HEK293 (cell line): ENCODE measurements around the gene MARCOL.

Experiments used
- CTCF ChIA-PET: fragments of 350-600 bp; formaldehyde crosslinking; extraction: SDS; loops from one replicate; lab custom pipeline; 2021; ENCODE audit warnings: antibody characterized with exemption; lab: Yijun Ruan, JAX
- POLR2A ChIA-PET: fragments of 300-600 bp; formaldehyde crosslinking; extraction: SDS; loops from one replicate; lab custom pipeline; 2020; ENCODE audit warnings: antibody characterized with exemption, inconsistent platforms; lab: Yijun Ruan, JAX
- H3K27ac ChIP-seq: fragments of 200-500 bp; sonication (Bioruptor generic); 2 replicates; pipeline ENCODE4 v1.5.1; 2014; ENCODE audit warnings: low read depth, low read length, control low read depth, inconsistent platforms; ENCODE audit errors: extremely low read depth
- H3K36me3 ChIP-seq, 2 experiments: fragments of 200-500 bp in 1 of 2; sonication (Bioruptor generic) in 1 of 2; 1 replicate in 1 of 2; 2 replicates in 1 of 2; pipeline ENCODE4 v1.5.1; 2014 to 2017; ENCODE audit warnings: inconsistent platforms in 2 of 2, low read length in 2 of 2; ENCODE audit not compliant: control insufficient read depth in 2 of 2, insufficient read depth in 1 of 2
- H3K4me1 ChIP-seq: fragments of 200-500 bp; sonication (Bioruptor generic); 2 replicates; pipeline ENCODE4 v1.5.1; 2014; ENCODE audit warnings: mild to moderate bottlenecking, low read length, inconsistent platforms; ENCODE audit not compliant: control insufficient read depth, insufficient read depth
- H3K4me3 ChIP-seq: 2 replicates; pipeline ENCODE4 v1.5.1; 2011; ENCODE audit warnings: low read depth, mild to moderate bottlenecking, control low read depth, low read length, moderate library complexity
- H3K9me3 ChIP-seq: fragments of 200-500 bp; sonication (Bioruptor generic); 2 replicates; pipeline ENCODE4 v1.5.1; 2014; ENCODE audit warnings: low read depth, low read length, inconsistent platforms; ENCODE audit not compliant: control insufficient read depth, insufficient read depth
- KLF1 ChIP-seq: fragments of 450-650 bp; formaldehyde crosslinking; IDR thresholded peaks from 2 replicates; pipeline ENCODE4 v1.5.1; 2016; ENCODE audit warnings: missing biosample characterization, missing genetic modification characterization
- MZF1 ChIP-seq: fragments of 450-650 bp; formaldehyde crosslinking; IDR thresholded peaks from 2 replicates; pipeline ENCODE4 v1.5.1; 2017; ENCODE audit warnings: missing biosample characterization, missing genetic modification characterization, borderline replicate concordance
- OVOL3 ChIP-seq: fragments of 450-650 bp; formaldehyde crosslinking; IDR thresholded peaks from 2 replicates; pipeline ENCODE4 v1.5.1; 2016; ENCODE audit warnings: missing biosample characterization, missing genetic modification characterization
- ZBTB8A ChIP-seq: fragments of 450-650 bp; formaldehyde crosslinking; IDR thresholded peaks from 2 replicates; pipeline ENCODE4 v1.5.1; 2016; ENCODE audit warnings: missing biosample characterization, missing genetic modification characterization
- ZEB2 ChIP-seq: fragments of 450-650 bp; formaldehyde crosslinking; IDR thresholded peaks from 2 replicates; pipeline ENCODE4 v1.5.1; 2016; ENCODE audit warnings: missing biosample characterization, missing genetic modification characterization
- ZFHX2 ChIP-seq: fragments of 450-650 bp; formaldehyde crosslinking; conservative IDR thresholded peaks from 2 replicates; pipeline ENCODE4 v1.5.1; 2016; ENCODE audit warnings: missing biosample characterization, missing genetic modification characterization
- ZFP41 ChIP-seq: fragments of 450-650 bp; formaldehyde crosslinking; IDR thresholded peaks from 2 replicates; pipeline ENCODE4 v1.5.1; 2016; ENCODE audit warnings: missing biosample characterization, missing genetic modification characterization, borderline replicate concordance
- ZNF146 ChIP-seq: fragments of 450-650 bp; formaldehyde crosslinking; IDR thresholded peaks from 2 replicates; pipeline ENCODE4 v1.5.1; 2016; ENCODE audit warnings: missing biosample characterization, missing genetic modification characterization
- ZNF214 ChIP-seq: fragments of 450-650 bp; formaldehyde crosslinking; IDR thresholded peaks from 2 replicates; pipeline ENCODE4 v1.5.1; 2017; ENCODE audit warnings: missing biosample characterization, mild to moderate bottlenecking, missing genetic modification characterization, borderline replicate concordance
- ZNF292 ChIP-seq: fragments of 450-650 bp; formaldehyde crosslinking; IDR thresholded peaks from 2 replicates; pipeline ENCODE4 v1.5.1; 2016; ENCODE audit warnings: low read depth, missing biosample characterization, missing genetic modification characterization, borderline replicate concordance
- ZNF354C ChIP-seq: fragments of 450-650 bp; formaldehyde crosslinking; IDR thresholded peaks from 2 replicates; pipeline ENCODE4 v1.5.1; 2016; ENCODE audit warnings: missing biosample characterization, missing genetic modification characterization, low read depth, borderline replicate concordance
- ZNF37A ChIP-seq: fragments of 450-650 bp; IDR thresholded peaks from 2 replicates; pipeline ENCODE4 v1.5.1; 2018; ENCODE audit warnings: missing biosample characterization, missing genetic modification characterization
- ZNF529 ChIP-seq: fragments of 450-650 bp; formaldehyde crosslinking; IDR thresholded peaks from 2 replicates; pipeline ENCODE4 v1.5.1; 2017; ENCODE audit warnings: missing genetic modification characterization, missing biosample characterization; ENCODE audit not compliant: insufficient replicate concordance
- ZNF549 ChIP-seq: fragments of 450-650 bp; IDR thresholded peaks from 2 replicates; pipeline ENCODE4 v1.5.1; 2018; ENCODE audit warnings: missing biosample characterization, missing genetic modification characterization, mild to moderate bottlenecking, inconsistent platforms, moderate library complexity
- ZNF571 ChIP-seq: fragments of 450-650 bp; formaldehyde crosslinking; IDR thresholded peaks from 2 replicates; pipeline ENCODE4 v1.5.0; 2017; ENCODE audit warnings: missing biosample characterization, missing genetic modification characterization
- ZNF610 ChIP-seq: fragments of 450-650 bp; formaldehyde crosslinking; IDR thresholded peaks from 2 replicates; pipeline ENCODE4 v1.5.1; 2016; ENCODE audit warnings: missing biosample characterization, missing genetic modification characterization, borderline replicate concordance
- ZNF623 ChIP-seq: fragments of 450-650 bp; formaldehyde crosslinking; IDR thresholded peaks from 2 replicates; pipeline ENCODE4 v1.5.1; 2016; ENCODE audit warnings: missing biosample characterization, missing genetic modification characterization
- ZNF830 ChIP-seq: fragments of 450-650 bp; IDR thresholded peaks from 2 replicates; pipeline ENCODE4 v1.5.0; 2018; ENCODE audit warnings: missing biosample characterization, missing genetic modification characterization, low read depth, mild to moderate bottlenecking, moderate library complexity
- TF ChIP-seq, protein P1 (sequence below): fragments of 450-650 bp; formaldehyde crosslinking; IDR thresholded peaks from 2 replicates; pipeline ENCODE4 v1.5.1; 2016; ENCODE audit warnings: missing biosample characterization, missing genetic modification characterization
- TF ChIP-seq, protein P2 (sequence below): fragments of 450-650 bp; formaldehyde crosslinking; IDR thresholded peaks from 2 replicates; pipeline ENCODE4 v1.5.1; 2016; ENCODE audit warnings: missing biosample characterization, missing genetic modification characterization, low read depth
- TF ChIP-seq, protein P3 (sequence below): fragments of 450-650 bp; formaldehyde crosslinking; IDR thresholded peaks from 2 replicates; pipeline ENCODE4 v1.5.1; 2016; ENCODE audit warnings: missing biosample characterization, missing genetic modification characterization
- TF ChIP-seq, protein P4 (sequence below): fragments of 450-650 bp; formaldehyde crosslinking; IDR thresholded peaks from 2 replicates; pipeline ENCODE4 v1.5.1; 2016; ENCODE audit warnings: missing biosample characterization, missing genetic modification characterization

Gene MARCOL

DNA sequence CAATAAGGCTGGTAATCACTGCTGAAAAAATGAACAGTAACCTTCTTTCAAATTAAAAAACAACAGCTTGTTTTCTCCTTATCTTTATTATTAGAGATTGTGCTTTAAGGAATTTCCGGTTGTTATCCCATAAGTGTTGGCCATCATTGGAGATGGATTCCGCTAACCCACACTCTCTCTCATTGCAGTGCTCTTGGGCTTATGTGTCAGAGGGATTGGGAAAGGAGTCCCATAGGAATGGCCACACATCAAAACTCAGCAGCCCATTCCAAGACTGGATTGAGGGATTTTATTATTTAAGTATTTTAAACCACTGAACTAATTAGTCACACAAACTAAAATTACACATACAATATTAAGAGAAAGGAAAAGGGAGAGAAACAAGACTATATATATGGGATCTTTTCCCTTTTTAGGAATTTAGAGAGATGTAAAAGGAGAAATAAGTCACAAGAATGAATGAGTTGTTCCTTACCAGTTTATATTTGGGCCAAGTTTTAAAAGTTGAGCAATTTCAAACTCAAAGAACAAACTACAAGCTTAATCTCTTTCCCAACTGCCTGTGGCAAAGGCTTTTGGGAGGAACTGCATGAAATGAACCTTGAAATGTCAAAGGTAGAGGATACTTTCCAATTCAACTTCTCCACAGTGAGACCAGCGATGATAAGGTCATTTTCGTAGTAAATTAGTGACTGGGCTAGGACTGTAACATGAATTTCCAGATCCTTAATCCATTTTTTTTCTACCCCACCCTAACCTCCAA lies 33.1 kb upstream of the MARCOL start:
- POLR2A ChIA-PET = no interaction called here
- H3K4me1 ChIP-seq = no peaks in the 10 kb centered on the region
- CTCF ChIA-PET = interaction anchor here (0.5 kb wide), 1 partner anchor 165 kb away, joined by 5 read pairs; no protein-coding TSS in a partner anchor
- TF ChIP-seq ZFHX2 (tag by site-specific recombination) (no peak), ZEB2 (tag by site-specific recombination) (no peak)
- no peaks in the 10 kb centered on the region for H3K9me3 ChIP-seq
- H3K4me3 ChIP-seq = no peak overlapping the region
- H3K36me3 ChIP-seq = no peaks in the 10 kb centered on the region
- H3K27ac ChIP-seq = no peak overlapping the region

DNA sequence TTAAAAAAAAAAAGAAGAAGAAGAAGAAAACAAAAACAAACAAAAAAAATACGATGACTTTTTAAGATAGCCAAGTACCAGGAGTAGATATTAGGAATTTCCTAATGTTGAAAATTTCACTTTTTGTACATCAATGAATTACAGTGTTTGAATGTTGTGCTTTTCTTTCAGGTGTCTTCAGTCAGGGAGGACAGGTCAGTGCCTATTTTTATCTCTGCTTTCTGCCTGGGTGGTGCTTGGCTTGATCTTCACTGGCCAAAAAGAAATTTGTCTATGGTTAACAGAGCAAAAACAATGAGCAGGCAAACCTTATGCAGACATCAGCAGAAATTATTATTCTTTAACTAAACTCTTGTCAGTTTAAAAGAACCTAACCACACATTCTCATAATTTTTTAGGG lies 32.5 kb upstream of the MARCOL start:
- no peaks in the 10 kb centered on the region for H3K36me3 ChIP-seq
- H3K27ac ChIP-seq = no peak overlapping the region
- TF ChIP-seq ZNF623 (tag by site-specific recombination) (no peak), ZNF549 (tag by site-specific recombination) (no peak), KLF1 (tag by site-specific recombination) (no peak), OVOL3 (tag by site-specific recombination) (no peak)
- TF ChIP-seq, protein P1, sequence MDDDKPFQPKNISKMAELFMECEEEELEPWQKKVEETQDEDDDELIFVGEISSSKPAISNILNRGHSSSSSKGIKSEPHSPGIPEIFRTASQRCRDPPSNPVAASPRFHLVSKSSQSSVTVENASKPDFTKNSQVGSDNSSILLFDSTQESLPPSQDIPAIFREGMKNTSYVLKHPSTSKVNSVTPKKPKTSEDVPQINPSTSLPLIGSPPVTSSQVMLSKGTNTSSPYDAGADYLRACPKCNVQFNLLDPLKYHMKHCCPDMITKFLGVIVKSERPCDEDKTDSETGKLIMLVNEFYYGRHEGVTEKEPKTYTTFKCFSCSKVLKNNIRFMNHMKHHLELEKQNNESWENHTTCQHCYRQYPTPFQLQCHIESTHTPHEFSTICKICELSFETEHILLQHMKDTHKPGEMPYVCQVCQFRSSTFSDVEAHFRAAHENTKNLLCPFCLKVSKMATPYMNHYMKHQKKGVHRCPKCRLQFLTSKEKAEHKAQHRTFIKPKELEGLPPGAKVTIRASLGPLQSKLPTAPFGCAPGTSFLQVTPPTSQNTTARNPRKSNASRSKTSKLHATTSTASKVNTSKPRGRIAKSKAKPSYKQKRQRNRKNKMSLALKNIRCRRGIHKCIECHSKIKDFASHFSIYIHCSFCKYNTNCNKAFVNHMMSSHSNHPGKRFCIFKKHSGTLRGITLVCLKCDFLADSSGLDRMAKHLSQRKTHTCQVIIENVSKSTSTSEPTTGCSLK (tag by site-specific recombination) = no peak
- no peaks in the 10 kb centered on the region for H3K4me1 ChIP-seq
- POLR2A ChIA-PET = no interaction called here
- CTCF ChIA-PET = no interaction called here
- no peak overlapping the region for H3K4me3 ChIP-seq
- no peaks in the 10 kb centered on the region for H3K9me3 ChIP-seq

DNA sequence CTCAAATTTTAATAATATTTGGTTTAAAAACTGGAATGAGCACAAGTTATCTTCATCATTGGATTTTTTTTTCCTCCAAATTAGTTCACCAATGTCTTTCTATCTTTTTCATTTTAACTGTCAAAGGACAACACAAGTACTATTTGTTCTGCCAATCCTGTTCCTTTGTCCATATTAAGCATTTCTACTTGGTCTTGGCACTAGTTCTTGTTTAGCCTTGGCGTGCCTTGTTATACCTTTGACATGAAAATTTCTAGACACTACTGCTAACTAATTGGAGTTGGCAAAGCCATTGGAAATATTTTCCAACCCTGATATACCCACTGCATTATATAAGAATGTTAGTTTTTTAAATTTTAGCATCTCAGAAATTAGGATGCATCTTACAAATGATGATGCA lies 31.7 kb upstream of the MARCOL start:
- Histone ChIP-seq H3K27ac (no peak overlapping the region), H3K4me1 (no peaks in the 10 kb centered on the region), H3K4me3 (no peak overlapping the region), H3K36me3 (no peaks in the 10 kb centered on the region), H3K9me3 (no peaks in the 10 kb centered on the region)
- CTCF ChIA-PET = no interaction called here
- TF ChIP-seq, protein P2, sequence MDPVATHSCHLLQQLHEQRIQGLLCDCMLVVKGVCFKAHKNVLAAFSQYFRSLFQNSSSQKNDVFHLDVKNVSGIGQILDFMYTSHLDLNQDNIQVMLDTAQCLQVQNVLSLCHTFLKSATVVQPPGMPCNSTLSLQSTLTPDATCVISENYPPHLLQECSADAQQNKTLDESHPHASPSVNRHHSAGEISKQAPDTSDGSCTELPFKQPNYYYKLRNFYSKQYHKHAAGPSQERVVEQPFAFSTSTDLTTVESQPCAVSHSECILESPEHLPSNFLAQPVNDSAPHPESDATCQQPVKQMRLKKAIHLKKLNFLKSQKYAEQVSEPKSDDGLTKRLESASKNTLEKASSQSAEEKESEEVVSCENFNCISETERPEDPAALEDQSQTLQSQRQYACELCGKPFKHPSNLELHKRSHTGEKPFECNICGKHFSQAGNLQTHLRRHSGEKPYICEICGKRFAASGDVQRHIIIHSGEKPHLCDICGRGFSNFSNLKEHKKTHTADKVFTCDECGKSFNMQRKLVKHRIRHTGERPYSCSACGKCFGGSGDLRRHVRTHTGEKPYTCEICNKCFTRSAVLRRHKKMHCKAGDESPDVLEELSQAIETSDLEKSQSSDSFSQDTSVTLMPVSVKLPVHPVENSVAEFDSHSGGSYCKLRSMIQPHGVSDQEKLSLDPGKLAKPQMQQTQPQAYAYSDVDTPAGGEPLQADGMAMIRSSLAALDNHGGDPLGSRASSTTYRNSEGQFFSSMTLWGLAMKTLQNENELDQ (tag by site-specific recombination) = no peak
- TF ChIP-seq ZNF37A (tag by site-specific recombination) (no peak), MZF1 (tag by site-specific recombination) (no peak), ZNF146 (no peak), ZBTB8A (tag by site-specific recombination) (no peak), ZNF610 (tag by site-specific recombination) (no peak), ZNF292 (no peak), ZNF214 (tag by site-specific recombination) (no peak), ZNF571 (tag by site-specific recombination) (no peak), ZNF529 (no peak), ZFP41 (tag by site-specific recombination) (no peak), ZNF354C (tag by site-specific recombination) (no peak), ZNF830 (tag by site-specific recombination) (no peak)
- TF ChIP-seq, protein P3, sequence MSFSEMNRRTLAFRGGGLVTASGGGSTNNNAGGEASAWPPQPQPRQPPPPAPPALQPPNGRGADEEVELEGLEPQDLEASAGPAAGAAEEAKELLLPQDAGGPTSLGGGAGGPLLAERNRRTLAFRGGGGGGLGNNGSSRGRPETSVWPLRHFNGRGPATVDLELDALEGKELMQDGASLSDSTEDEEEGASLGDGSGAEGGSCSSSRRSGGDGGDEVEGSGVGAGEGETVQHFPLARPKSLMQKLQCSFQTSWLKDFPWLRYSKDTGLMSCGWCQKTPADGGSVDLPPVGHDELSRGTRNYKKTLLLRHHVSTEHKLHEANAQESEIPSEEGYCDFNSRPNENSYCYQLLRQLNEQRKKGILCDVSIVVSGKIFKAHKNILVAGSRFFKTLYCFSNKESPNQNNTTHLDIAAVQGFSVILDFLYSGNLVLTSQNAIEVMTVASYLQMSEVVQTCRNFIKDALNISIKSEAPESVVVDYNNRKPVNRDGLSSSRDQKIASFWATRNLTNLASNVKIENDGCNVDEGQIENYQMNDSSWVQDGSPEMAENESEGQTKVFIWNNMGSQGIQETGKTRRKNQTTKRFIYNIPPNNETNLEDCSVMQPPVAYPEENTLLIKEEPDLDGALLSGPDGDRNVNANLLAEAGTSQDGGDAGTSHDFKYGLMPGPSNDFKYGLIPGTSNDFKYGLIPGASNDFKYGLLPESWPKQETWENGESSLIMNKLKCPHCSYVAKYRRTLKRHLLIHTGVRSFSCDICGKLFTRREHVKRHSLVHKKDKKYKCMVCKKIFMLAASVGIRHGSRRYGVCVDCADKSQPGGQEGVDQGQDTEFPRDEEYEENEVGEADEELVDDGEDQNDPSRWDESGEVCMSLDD (tag by site-specific recombination) = no peak
- TF ChIP-seq, protein P4, sequence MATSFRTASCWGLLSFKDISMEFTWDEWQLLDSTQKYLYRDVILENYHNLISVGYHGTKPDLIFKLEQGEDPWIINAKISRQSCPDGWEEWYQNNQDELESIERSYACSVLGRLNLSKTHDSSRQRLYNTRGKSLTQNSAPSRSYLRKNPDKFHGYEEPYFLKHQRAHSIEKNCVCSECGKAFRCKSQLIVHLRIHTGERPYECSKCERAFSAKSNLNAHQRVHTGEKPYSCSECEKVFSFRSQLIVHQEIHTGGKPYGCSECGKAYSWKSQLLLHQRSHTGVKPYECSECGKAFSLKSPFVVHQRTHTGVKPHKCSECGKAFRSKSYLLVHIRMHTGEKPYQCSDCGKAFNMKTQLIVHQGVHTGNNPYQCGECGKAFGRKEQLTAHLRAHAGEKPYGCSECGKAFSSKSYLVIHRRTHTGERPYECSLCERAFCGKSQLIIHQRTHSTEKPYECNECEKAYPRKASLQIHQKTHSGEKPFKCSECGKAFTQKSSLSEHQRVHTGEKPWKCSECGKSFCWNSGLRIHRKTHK (tag by site-specific recombination) = no peak
- POLR2A ChIA-PET = no interaction called here
